Activated T-helper 1 cell treated with Interleukin-2 at 50 U/mL for 16 hours (primary cell): ENCODE measurements around the gene SLC15A3.

ENCODE experiments used
- DNase-seq: peaks from one replicate; pipeline ENCODE4 v3.0.0-alpha.2; 2020; ENCODE audit warnings: low read depth

SLC15A3 gene

DNA sequence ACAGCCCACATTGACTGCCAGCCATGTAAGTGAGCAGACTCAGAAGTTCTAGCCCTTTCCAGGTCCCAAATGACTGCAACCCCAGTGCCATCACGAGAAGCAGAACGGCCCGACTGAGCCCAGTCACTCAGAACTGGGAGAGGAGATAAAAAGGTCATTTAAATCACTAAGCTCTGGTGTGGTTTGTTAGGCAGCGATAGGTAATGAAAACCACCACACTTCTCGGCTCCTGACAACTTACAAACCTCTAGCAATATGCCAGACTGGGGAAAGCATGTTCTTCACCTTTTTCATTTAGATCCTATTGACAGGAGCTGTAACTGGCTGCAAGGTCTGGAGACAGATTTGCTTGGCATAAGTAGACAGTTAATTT, 6.7 kb downstream of the SLC15A3 start:
- DNase-seq = no peak

DNA sequence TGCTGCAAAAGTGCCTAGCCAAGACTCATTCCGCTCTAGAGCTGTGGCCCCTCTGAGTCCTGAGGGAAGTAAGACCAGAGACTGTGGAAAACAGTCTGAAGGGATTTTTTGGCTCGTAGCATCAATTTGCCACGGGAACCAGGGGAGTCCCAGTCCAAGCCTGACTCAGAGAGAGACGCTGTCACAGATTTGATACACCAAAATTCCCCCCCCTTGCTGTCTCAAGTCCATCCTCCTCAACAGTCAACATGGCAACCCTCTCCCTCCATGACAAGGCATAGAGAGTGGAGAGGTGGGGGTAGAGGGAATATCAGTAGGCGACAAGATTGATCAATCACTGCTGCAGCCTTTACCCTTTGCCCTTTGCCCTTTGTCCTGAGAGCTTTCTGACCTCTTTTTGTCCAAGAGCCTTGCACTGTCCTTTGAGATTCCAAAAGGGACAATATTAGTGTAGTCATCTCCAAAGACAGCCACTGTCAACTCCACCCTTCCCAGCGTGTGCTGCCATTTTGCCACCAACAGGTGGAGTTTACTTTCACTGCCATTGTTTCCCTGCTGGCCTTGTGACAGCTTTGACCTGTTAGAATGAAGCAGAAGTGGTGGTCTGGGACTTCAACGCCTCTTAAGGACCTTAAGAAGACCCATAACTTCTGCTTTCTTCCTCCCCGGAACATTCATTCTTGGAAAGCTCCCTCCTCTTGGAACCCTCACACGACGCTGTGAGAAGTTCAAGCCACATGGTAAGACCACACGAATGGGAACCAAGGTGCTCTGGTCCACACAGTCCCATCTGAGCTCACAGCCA, 7.3 kb downstream of the SLC15A3 start:
- DNase-seq = no peak

DNA sequence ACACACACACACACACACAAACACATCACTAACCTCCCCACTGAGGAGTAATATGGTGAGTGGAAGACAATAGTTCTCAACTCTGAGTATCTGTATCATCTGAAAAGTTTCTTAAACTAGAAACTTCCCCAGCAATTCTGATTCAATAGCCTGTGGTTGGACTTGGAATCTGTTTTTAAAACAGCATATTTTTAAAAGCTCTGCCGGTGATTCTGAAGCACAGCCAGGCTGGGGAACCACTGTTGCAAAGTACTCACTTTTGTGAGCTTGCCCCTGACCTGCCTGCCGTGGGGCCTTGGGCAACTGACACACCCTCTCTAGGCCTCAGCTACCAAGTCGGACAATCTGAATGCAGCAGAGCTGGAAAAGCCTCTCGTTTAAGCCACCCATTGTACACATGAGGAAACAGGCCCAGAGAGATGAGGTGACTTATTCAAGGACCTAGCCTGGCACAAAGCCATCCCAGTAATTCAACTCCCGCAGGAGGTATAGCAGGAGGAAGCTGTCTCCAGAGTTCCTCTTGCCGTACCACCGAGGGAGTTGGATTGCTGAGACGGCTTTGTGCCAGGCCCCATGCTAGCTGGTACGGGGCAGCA, 8.9 kb downstream of the SLC15A3 start:
- DNase-seq = no peak

DNA sequence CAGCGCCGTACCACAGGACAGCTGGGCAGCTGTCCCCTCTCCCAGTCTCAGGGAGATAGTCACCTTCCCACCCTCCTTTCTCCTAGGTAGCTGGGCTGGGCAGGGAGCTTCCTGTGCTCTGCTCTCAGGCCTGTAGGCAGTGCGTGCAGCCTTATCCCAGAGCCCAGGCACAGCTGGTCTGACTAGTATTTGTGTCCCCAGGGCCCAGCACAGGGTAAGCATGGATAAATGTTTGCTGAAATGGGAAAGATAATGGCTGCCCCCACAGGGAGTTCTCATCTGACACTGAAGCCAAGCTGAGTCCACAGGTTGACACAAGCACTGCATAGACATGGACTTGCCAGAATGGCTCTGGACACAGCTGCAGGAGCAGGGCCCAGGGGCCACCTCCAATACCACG, 9.8 kb downstream of the SLC15A3 start:
- DNase-seq = no peak

DNA sequence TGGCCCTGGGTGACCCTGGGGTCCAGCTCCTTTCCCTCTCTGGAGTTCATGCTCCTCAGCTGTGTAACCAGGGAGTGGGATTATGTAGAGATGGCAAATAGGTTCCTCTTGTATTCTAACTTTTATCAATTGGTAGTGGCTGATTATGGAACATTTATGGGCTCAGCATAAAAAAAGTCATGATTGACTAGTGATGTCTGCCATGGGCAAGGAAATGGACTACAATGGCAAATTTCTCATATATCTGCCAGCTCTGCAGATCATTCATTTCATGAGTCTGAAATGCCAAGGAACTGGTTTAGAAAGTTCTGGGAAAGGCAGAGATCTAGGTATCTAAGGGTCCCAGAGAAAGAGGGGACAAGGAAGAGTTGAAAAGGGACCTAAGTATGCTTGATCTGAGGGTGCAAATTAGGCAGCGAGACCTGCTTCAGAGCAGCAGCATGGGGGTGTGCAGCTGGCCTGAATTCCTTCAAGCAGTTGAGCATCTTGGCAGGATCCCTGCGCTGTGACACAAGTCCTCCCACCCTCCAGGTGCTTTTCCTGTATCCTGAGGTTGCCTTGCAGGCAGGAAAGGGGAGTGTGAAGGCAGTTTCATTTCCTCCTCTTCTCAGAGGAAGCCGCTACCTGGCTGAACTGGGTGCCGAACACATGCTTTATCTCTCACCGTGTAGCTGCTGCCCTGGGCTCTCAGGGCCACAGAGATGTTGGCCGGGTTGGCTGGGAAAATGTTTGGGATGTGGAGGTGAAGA, 10.4 kb downstream of the SLC15A3 start:
- DNase-seq = no peak

DNA sequence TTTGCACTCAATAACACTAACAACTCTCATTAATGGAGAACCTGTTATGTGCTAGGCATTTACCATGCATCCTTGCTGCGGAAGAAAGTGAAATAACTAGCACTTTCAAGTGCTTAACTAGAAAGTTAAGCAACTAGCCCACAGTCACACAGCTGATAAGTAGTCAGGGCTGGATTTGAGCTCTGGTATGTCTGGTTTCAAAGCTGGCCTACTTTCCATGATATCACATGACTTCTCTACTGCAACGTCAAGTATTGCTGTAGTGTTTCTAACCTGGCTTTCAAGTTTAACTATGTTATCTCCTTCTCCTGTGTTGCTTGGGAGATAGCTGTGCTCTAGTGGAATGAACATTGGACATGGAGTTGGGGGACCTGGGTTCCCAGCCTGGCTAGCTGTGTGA, 12.1 kb downstream of the SLC15A3 start:
- DNase-seq = no peak

DNA sequence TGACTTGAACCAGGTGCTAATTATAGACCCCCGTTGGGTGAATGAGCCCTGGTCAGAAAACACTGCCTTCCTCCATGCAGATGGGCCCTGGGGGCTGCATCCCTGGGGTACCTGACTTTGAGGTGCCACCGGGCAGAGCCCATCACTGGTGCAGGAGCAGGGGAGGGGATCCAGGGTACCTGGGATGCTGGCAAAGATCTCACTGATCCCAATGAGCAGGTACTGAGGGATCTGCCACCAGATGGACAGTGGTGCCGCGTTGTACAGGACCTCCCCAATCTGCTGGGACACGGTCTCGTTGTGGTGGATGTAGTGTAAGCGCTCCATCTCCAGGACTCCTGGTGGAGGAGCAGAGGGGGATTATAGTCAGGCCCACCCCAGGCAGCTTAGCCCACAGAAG, 12.7 kb downstream of the SLC15A3 start:
- DNase-seq = no peak

DNA sequence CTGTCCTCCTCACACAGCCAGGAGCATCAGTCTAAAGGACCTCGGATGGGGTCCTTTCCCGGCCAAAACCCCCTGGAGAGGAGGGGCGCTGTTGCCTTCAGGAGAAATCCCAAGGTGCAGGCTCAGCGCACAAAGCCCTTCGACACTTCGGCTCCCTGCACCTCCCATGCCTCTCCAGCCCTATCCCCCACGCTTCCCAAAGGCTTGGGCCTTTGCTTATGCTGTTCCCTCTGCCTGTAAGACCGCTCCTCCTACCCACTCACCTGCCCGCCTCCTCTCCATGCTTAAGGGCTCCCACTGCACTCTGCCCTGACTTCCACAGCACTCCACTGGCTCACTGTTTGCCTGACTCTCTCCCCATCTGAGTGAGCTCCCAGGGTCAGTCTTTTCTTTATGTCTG, 13.5 kb downstream of the SLC15A3 start:
- DNase-seq = no peak

DNA sequence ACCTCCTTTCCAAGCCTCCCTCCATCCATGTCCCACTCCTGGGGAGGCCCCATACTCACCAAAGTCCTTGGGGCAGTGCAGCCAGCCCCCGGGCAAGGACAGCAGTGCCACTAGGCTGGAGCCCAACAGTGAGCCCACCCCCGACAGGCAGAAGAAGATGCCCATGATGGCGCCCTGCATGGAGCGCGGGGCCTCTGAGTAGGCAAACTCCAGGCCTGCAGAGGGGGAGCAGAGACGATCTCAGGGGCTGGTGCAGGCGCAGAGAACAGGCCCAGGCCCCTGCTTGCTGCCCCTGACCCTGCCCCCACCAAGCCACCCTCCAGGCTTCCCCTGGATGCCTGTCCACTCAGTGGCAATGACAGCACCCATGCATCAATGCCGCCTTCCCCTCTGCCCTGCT, 14.2 kb downstream of the SLC15A3 start:
- no peak for DNase-seq

DNA sequence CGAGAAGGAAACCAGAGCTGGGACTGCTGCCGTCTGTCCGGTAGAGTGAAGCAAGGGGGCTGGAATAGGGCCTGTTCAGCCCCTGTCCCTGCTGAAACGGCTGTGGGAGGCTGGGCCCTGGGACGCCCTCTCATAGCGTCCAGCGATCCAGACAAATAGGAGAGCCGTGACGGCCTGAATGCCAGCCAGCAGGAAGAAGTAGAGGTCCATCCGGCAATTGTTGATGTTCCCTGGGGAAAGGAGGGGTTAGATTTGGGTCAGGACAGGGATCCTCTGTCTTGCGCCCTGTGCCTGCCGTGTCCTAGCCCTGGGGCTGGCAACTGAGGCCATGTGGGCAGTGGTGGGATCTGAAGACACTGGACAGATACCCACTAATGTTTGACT, 14.8 kb downstream of the SLC15A3 start:
- no peak for DNase-seq

DNA sequence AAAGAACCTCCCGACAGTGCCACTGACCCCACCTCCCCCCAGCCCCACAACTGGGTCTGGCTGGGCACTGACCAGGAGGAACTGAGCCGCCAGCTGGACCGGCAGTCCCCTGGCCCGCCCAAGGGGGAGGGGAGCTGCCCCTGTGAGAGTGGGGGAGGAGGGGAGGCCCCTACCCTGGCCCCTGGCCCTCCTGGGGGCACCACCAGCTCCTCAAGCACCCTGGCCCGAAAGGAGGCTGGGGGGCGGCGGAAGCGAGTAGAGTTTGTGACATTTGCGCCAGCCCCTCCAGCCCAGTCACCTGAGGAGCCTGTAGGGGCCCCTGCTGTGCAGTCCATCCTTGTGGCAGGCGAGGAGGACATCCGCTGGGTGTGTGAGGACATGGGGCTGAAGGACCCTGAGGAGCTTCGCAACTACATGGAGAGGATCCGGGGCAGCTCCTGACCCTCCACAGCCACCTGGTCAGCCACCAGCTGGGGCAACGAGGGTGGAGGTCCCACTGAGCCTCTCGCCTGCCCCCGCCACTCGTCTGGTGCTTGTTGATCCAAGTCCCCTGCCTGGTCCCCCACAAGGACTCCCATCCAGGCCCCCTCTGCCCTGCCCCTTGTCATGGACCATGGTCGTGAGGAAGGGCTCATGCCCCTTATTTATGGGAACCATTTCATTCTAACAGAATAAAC, 15.4 kb downstream of the SLC15A3 start:
- no peak for DNase-seq

DNA sequence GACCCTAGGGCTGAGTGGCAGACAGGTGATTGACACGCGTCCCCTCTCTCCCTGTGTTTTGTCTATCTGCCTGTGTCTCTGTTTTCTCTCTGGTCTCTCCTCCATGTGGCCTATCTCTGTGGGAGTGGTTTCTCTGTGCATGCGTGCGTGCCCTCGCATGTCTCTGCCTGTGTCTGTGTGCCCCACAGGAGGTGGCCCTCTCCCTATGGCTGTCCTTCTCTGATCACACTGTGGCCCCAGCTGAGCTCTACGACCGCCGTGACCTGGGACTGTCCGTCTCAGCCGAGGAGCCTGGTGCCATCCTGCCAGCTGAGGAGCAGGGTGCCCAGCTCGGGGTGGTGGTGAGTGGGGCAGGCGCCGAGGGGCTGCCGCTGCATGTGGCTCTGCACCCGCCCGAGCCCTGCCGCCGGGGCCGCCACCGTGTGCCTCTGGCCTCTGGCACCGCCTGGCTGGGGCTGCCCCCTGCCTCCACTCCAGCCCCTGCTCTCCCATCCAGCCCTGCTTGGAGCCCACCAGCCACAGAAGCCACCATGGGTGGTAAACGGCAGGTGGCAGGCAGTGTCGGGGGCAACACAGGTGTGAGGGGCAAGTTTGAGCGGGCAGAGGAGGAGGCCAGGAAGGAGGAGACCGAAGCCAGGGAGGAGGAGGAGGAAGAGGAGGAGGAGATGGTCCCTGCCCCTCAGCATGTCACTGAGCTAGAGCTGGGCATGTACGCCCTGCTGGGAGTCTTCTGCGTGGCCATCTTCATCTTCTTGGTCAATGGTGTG, 16.1 kb downstream of the SLC15A3 start:
- no peak for DNase-seq

DNA sequence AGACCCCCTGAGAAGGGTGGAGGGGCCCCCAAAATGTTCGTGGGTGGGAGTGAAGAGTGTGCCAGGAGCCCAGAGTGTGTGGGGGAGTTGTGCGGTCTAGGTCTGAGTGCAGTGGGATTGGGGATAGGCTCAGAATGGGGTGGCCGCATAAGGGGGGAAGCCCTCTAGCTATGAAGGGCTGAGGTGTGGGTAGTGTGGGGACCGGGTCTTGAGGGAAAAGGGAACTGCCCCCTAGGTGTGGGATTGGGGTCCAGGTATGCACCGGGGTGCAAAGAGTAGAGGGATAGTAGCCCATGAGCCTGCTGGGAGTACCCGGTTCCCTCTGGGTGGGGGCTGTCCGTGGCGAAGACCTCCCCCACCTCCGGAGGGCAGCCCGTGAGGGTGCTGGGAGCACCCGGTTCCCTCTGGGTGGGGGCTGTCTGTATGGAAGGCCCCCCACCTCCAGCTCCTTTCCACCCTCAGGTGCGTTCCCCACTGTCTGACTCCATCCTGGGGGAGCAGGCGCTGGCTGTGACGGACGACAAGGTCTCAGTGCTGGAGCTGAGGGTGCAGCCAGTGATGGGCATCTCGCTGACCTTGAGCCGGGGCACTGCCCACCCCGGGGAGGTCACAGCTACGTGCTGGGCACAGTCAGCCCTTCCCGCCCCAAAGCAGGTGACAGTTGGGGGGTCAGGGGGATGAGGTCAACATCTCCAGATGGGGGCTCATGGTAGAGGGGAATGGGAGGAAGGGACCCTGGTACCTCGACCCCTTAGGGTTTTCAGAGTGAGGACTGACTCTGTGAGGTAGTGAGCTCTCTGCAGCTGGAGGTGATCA, 17.0 kb downstream of the SLC15A3 start:
- DNase-seq = no peak

DNA sequence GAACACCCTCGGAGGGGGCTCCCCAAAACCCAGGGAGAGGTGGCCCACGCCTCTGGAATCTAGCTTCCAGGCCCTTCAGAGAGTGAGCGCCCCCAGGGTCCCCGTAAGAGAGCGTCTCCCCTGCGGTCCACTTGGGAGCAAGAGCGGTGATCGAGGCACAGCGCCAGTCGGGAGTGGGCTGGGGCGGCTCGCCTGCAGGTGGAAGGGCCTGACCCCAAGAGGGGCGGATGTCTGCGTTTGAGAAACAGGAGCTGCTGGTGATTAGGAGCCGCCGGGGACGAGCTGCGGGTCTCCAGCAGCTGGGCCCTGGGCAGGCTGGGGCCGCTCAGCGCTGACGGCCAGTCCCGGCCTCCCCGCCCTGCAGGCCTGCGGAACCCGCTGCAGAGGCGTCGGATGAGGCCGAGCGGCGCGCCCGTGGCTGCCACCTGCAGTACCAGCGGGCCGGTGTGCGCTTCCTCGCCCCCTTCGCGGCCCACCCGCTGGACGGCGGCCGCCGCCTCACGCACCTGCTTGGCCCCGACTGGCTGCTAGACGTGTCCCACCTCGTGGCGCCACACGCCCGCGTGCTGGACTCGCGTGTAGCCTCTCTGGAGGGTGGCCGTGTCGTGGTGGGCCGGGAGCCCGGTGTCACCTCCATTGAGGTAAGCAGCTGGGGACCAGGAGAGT, 17.7 kb downstream of the SLC15A3 start:
- DNase-seq = no peak

DNA sequence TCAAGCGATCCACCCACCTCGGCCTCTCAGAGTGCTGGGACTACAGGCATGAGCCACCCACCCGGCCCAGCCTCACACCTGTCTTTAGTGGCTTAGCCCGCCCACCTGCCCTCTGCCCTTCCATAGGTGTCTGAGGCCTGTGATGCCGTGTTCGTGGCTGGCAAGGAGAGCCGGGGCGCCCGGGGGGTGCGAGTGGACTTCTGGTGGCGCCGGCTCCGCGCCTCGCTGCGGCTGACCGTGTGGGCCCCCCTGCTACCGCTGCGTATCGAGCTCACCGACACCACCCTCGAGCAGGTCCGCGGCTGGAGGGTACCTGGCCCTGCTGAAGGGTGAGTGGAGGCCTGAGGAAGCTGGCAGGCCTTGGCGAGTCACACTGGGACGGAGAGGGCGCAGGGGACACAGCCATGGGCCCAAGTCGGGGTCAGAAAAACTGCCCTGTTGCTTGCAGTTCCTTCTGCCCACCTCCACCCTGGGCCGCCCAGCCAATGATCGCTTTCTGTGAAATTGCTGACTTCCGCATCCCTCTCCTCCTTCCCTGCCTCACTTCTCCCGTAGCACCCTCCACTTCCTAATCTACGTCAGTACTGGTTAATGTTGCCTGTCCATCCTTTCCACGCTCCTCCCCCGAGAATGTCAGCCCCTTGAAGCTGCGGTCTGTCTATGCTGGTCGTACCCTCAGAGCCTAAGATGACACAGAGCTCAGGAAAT, 18.4 kb downstream of the SLC15A3 start:
- DNase-seq = no peak

DNA sequence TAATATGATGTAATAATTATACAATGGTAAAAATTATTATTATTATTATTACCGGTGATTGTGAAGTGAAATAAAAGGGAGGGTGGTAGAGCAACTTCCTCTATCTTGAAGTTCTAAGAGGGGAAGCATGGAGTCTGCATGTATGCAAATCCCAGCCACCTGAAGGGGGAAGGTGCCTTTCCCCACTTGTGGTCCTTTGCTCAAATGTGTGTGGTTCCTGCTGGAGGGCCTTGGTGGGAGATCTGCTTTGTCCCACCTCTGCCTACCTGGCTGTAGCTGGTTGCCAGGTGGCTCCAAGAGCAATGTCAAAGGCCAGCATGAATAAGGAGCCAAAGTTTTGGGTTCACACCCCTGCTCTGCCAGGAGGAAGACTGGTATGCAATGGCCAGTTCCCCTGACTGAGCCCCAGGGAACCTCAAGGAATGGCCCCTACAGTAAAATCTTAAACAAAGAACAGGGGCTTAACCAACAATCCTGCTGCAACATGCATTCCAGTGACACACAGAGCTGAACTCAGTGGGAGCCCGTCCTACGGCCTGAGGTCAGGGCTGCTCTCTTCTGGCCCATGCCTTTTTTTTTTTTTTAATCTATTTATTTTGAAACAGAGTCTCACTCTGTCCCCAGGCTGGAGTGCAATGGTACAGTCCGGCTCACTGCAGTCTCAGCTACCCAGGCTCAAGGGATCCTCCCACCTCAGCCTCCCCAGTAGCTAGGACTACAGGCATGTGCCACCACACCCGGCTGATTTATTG, 19.2 kb downstream of the SLC15A3 start:
- no peak for DNase-seq

DNA sequence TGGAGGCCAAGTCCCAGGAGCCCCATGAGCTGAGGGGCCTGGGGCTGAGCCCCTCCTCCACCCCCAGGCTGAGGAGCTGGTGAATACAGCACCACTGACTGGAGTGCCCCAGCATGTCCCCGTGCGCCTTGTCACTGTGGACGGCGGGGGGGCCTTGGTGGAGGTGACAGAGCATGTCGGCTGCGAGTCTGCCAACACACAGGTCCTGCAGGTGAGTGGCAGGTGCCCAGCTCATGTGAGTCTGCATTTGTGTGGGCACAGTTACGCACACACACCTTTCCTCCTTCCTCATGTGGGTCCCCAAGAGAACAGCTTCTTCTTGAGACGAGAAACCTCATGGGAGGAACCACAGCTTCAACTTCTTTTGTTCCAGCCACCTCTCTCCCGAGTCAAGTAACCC, 20.1 kb downstream of the SLC15A3 start:
- DNase-seq = no peak

DNA sequence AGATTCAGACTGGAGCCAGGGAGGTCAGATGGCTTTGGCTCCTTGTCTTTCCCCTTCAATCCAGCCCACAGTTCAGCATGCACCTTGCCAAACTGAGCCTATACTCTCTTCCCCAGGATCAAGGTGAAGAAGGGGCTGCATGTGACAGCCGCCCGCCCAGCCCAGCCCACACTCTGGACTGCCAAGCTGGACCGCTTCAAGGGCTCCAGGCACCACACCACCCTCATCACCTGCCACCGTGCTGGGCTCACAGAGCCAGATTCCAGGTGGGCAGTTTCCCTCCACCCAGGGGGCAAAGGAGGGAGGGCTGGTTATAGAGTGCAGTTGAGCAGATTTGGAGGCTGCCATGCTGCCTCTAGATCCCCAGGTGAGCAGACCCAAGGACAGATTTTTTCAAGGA, 21.6 kb downstream of the SLC15A3 start:
- DNase-seq = no peak

DNA sequence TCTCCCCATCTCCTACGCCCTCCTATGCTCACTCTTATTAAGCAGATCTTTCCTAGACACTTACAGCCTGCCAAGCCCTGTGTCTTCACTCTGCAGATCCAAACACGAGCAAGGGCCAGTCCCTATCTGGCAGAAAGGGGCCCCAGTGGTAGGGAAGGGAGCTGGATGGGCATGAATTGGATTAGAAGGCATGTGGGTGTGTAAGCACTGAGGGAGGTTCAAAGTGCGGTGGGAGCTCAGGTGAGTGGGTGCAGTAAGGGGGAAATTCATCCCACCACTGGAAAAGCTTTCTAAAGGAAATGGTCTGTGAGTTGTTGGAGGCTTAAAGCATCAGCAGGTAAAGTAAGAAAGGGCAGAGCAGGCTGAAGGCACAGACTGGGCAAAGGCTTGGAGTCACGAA, 22.2 kb downstream of the SLC15A3 start:
- DNase-seq = no peak
